GM21423 (cell line): ENCODE measurements around the gene TMEM43.
A peak's percentile ranks its signal among the peaks of the same experiment; 100 is the strongest.

Source experiments
- ATAC-seq: cut with Tn5 transposase; IDR thresholded peaks from one replicate; pipeline ENCODE4 v1.9.1; 2021; ENCODE audit warnings: mild to moderate bottlenecking, moderate library complexity; ENCODE audit not compliant: unreplicated experiment

The TMEM43 gene

GRCh38 chr3:14121859-14122258 is 3.0 kb upstream of the TMEM43 start:
- no peak for ATAC-seq

- no peak for ATAC-seq
Observed at GRCh38 chr3:14122301-14122700, 2.6 kb upstream of the TMEM43 start.

GRCh38 chr3:14123308-14124222 is 1.3 kb upstream of the TMEM43 start:
- no peak for ATAC-seq

GRCh38 chr3:14124223-14124614 is 633 bp upstream of the TMEM43 start:
- peak; percentile 43 for ATAC-seq

GRCh38 chr3:14125193-14126016 is 553 bp downstream of the TMEM43 start:
- peak; percentile 26 for ATAC-seq

- no peak for ATAC-seq
Observed at GRCh38 chr3:14126017-14126886, 1.4 kb downstream of the TMEM43 start.

- no peak for ATAC-seq
Observed at GRCh38 chr3:14126887-14127505, 2.1 kb downstream of the TMEM43 start.

- no peak for ATAC-seq
Observed at GRCh38 chr3:14127516-14128161, 2.8 kb downstream of the TMEM43 start.

GRCh38 chr3:14128724-14129123 is 3.9 kb downstream of the TMEM43 start:
- ATAC-seq: no peak

GRCh38 chr3:14129296-14129695 is 4.4 kb downstream of the TMEM43 start:
- no peak for ATAC-seq

- ATAC-seq: no peak
Observed at GRCh38 chr3:14130230-14130629, 5.4 kb downstream of the TMEM43 start.

- ATAC-seq: no peak
Observed at GRCh38 chr3:14130707-14131106, 5.9 kb downstream of the TMEM43 start.

- no peak for ATAC-seq
Observed at GRCh38 chr3:14131134-14131533, 6.3 kb downstream of the TMEM43 start.

- ATAC-seq: no peak
Observed at GRCh38 chr3:14132120-14132519, 7.3 kb downstream of the TMEM43 start.

GRCh38 chr3:14132689-14133088 is 7.8 kb downstream of the TMEM43 start:
- no peak for ATAC-seq

GRCh38 chr3:14133188-14133800 is 8.4 kb downstream of the TMEM43 start:
- ATAC-seq: no peak

- no peak for ATAC-seq
Observed at GRCh38 chr3:14133876-14134275, 9.0 kb downstream of the TMEM43 start.

GRCh38 chr3:14134291-14134690 is 9.4 kb downstream of the TMEM43 start:
- ATAC-seq: no peak

- no peak for ATAC-seq
Observed at GRCh38 chr3:14135581-14135980, 10.7 kb downstream of the TMEM43 start.

- no peak for ATAC-seq
Observed at GRCh38 chr3:14137004-14137403, 12.2 kb downstream of the TMEM43 start.
